ENCODE data around the gene SCN8A. TPM values are rescaled to one million over a fixed set of nuclear protein-coding genes. Genes with fewer than 3 reads are reported as not detected.

The SCN8A gene
- total and polyA plus RNA-seq, 2 donors from 2014 or later: 0.34 to 1.4 TPM

- H3K4me3 ChIP-seq (ENCODE audit: low read length in 3 of 3): peak overlapping the region; percentile 25 to 63 (median 40)
- peak overlapping the region in 1 of 2 donors; percentile 43 for H3K27ac ChIP-seq (ENCODE audit: low read depth in 2 of 2, low read length in 2 of 2)
- no peak for TF ChIP-seq CTCF (IDR thresholded peaks at IDR 0.05; ENCODE audit: borderline replicate concordance, extremely low read depth, insufficient read depth)
- H3K36me3 ChIP-seq (ENCODE audit: control insufficient read depth in 2 of 3, insufficient read depth in 3 of 3, low read length in 3 of 3): no peaks in the 10 kb centered on the region
- intact Hi-C loops (cut with DNase I): no loop called here
- H3K9ac ChIP-seq (ENCODE audit: low read length in 3 of 3): peak overlapping the region in 1 of 3 donors; percentile 62
- no peaks in the 10 kb centered on the region for H3K27me3 ChIP-seq (ENCODE audit: control insufficient read depth, insufficient read depth, low read length)
- H3K9me3 ChIP-seq (ENCODE audit: control insufficient read depth in 2 of 3, insufficient read depth in 1 of 3, low read length in 3 of 3): no peaks in the 10 kb centered on the region
- DNase-seq (peak in 2 of 5 donors; percentile 70), FAIRE-seq (no peak)
- peaks cover 5 to 23% (median 8%) of the 10 kb centered on the region in 3 donors for H3K4me1 ChIP-seq (ENCODE audit: control insufficient read depth in 2 of 3, insufficient read depth in 2 of 3, low read depth in 1 of 3, low read length in 3 of 3)
These were observed 255.2 kb downstream of the SCN8A start for GRCh38 chr12:51846271-51846691.

- Histone ChIP-seq H3K4me3 (ENCODE audit: low read length in 3 of 3) (peak overlapping the region; percentile 61 to 65 (median 63)), H3K27ac (ENCODE audit: low read depth in 2 of 2, low read length in 2 of 2) (peak overlapping the region in 1 of 2 donors; percentile 51), H3K36me3 (ENCODE audit: control insufficient read depth in 2 of 3, insufficient read depth in 3 of 3, low read length in 3 of 3) (no peaks in the 10 kb centered on the region), H3K9me3 (ENCODE audit: control insufficient read depth in 2 of 3, insufficient read depth in 1 of 3, low read length in 3 of 3) (no peaks in the 10 kb centered on the region), H3K27me3 (ENCODE audit: control insufficient read depth, insufficient read depth, low read length) (no peaks in the 10 kb centered on the region), H3K9ac (ENCODE audit: low read length in 3 of 3) (peak overlapping the region in 2 of 3 donors; percentile 23 to 71), H3K4me1 (ENCODE audit: control insufficient read depth in 2 of 3, insufficient read depth in 2 of 3, low read depth in 1 of 3, low read length in 3 of 3) (peaks cover 5 to 24% (median 8%) of the 10 kb centered on the region in 3 donors)
- intact Hi-C loops (cut with DNase I): no loop called here
- FAIRE-seq (no peak), DNase-seq (peak; percentile 77 to 91 (median 86))
- TF ChIP-seq CTCF (IDR thresholded peaks at IDR 0.05; ENCODE audit: borderline replicate concordance, extremely low read depth, insufficient read depth): no peak
These were observed 256.0 kb downstream of the SCN8A start for GRCh38 chr12:51846911-51847642.

- peak overlapping the region; percentile 3 to 51 for H3K27ac ChIP-seq (ENCODE audit: low read depth in 2 of 2, low read length in 2 of 2)
- peak overlapping the region; percentile 39 to 63 (median 61) for H3K4me3 ChIP-seq (ENCODE audit: low read length in 3 of 3)
- H3K36me3 ChIP-seq (ENCODE audit: control insufficient read depth in 2 of 3, insufficient read depth in 3 of 3, low read length in 3 of 3): no peaks in the 10 kb centered on the region
- DNase-seq (peak; percentile 53 to 86 (median 78)), FAIRE-seq (no peak)
- TF ChIP-seq CTCF (IDR thresholded peaks at IDR 0.05; ENCODE audit: borderline replicate concordance, extremely low read depth, insufficient read depth): no peak
- peak overlapping the region in 2 of 3 donors; percentile 39 to 44 for H3K9ac ChIP-seq (ENCODE audit: low read length in 3 of 3)
- intact Hi-C loops (cut with DNase I): no loop called here
- peaks cover 5 to 22% (median 8%) of the 10 kb centered on the region in 3 donors for H3K4me1 ChIP-seq (ENCODE audit: control insufficient read depth in 2 of 3, insufficient read depth in 2 of 3, low read depth in 1 of 3, low read length in 3 of 3)
- H3K27me3 ChIP-seq (ENCODE audit: control insufficient read depth, insufficient read depth, low read length): no peaks in the 10 kb centered on the region
- H3K9me3 ChIP-seq (ENCODE audit: control insufficient read depth in 2 of 3, insufficient read depth in 1 of 3, low read length in 3 of 3): no peaks in the 10 kb centered on the region
These were observed 256.8 kb downstream of the SCN8A start for GRCh38 chr12:51847643-51848325.
